Measurements from ENCODE around the gene NEUROG2. TPM values are rescaled to one million over a fixed set of nuclear protein-coding genes. Genes with fewer than 3 reads are reported as not detected.

The NEUROG2 gene
- total RNA-seq = not detected in 2 replicates
- not detected in 2 replicates for polyA plus RNA-seq
- not detected in 2 replicates for polyA plus RNA-seq (2011; cell fraction: cytosol; rRNA removed)
- polyA plus RNA-seq (2011; cell fraction: nucleus; rRNA removed) = not detected in 2 replicates
- not detected in 2 replicates for polyA plus RNA-seq (2012)
- polyA minus RNA-seq = not detected in 2 replicates
- not detected for polyA minus RNA-seq (2011; cell fraction: cytosol; rRNA and poly(A)+ RNA removed)
- not detected in 2 replicates for polyA minus RNA-seq (2011; cell fraction: nucleus; rRNA and poly(A)+ RNA removed)
- not detected for Bru-seq, nascent RNA
- BruChase-seq, experiment 1, labeled RNA remaining after a 6-hour chase = not detected
- not detected for BruChase-seq, experiment 2, labeled RNA remaining after a 2-hour chase
- long read RNA-seq = 0 reads

DNA sequence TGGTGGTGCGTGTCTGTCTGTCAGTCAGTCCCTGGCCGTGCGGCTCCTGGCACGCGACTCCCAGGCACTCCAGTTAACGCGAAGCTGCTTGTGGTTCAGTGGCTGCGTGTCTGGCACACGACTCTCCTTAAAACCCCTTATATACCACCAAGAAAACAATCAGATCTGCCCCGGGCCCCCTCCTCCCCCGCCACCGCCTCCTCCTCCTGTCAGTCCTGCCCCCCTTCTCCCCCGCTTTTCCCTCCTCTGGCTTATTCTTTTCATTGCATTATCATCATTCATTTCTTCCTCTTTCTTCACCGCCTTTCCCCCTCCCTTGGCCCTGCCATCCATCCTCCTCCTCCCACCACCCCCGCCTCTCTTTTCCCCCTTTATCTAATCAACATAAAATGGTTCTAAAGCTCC, at the start of gene NEUROG2:
Gene NEUROG2, minus strand, starts transcription at position 115 of the 405 bp plus-strand sequence. CDS start 705 bp downstream, outside the sequence.
- CTCF ChIA-PET = interaction anchor here (1.0 to 1.2 kb wide), 3 partner anchors 8 to 416 kb away, joined by 3 to 4 read pairs (median 3); no protein-coding TSS in a partner anchor

More for the DNA sequence above, at the start of gene NEUROG2:
- Histone ChIP-seq H3K9me1 (replicated peaks; ENCODE audit: control insufficient read depth, extremely low read depth, insufficient read depth, low read length) (no peaks in the 10 kb centered on the region), H3K27ac (ENCODE audit: insufficient read depth, low read depth, low read length) (no peak within 1 kb of the TSS), H3K4me3 (replicated peaks in 1 of 3; ENCODE audit: insufficient read depth in 1 of 3, low read depth in 1 of 3, low read length in 3 of 3) (peak within 1 kb of the TSS in 2 of 3 experiments; percentile 29 to 33), H2AFZ (ENCODE audit: low read depth, low read length) (peak within 1 kb of the TSS; percentile 54), H3K4me2 (ENCODE audit: insufficient read depth, low read length) (peak within 1 kb of the TSS; percentile 53), H3K4me1 (ENCODE audit: control insufficient read depth, extremely low read depth, insufficient read depth, low read length) (peaks cover 5% of the 10 kb centered on the region), H3K27me3 (ENCODE audit: control insufficient read depth in 2 of 2, insufficient read depth in 2 of 2, low read length in 2 of 2) (peaks cover 80 to 97% of the 10 kb centered on the region in 2 experiments), H3K36me3 (ENCODE audit: control insufficient read depth in 2 of 2, extremely low read depth in 1 of 2, insufficient read depth in 2 of 2, low read length in 2 of 2) (no peaks in the 10 kb centered on the region), H3K9ac (replicated peaks; ENCODE audit: extremely low read depth, insufficient read depth, low read length) (no peak within 1 kb of the TSS), H3K9me3 (replicated peaks; ENCODE audit: control insufficient read depth, insufficient read depth, low read length) (no peaks in the 10 kb centered on the region), H4K20me1 (replicated peaks; ENCODE audit: control insufficient read depth, extremely low read depth, insufficient read depth, low read length) (peaks cover 3% of the 10 kb centered on the region), H3K79me2 (ENCODE audit: control insufficient read depth, insufficient read depth, low read length) (no peaks in the 10 kb centered on the region)
- POLR2A ChIA-PET = no interaction called here
- DNase-seq (ENCODE audit: low read depth, low spot score) (no peak), FAIRE-seq (peak; percentile 55)
- intact Hi-C loops (cut with micrococcal nuclease) (loop anchor here (5.0 kb wide), 1 partner anchor 1894 kb away; the partner anchor contains the start of gene PITX2), dilution Hi-C loops (cut with MboI; ENCODE audit: extremely low pct_ligation_motif_present, low sequenced_read_pairs) (no loop called here)
- TF ChIP-seq GATA2 (IDR thresholded peaks at IDR 0.05; ENCODE audit: insufficient read depth, insufficient read length, low read depth, low read length) (no peak), CTCF (IDR thresholded peaks at IDR 0.05; ENCODE audit: extremely low read depth in 1 of 2, insufficient read depth in 1 of 2, low read depth in 1 of 2, low read length in 2 of 2) (no peak), EZH2 (IDR thresholded peaks at IDR 0.05; ENCODE audit: borderline replicate concordance, low read depth, low read length, severe bottlenecking) (no peak), MAX (IDR thresholded peaks at IDR 0.05; ENCODE audit: insufficient read depth, insufficient read length) (no peak), POLR2A (IDR thresholded peaks at IDR 0.05; ENCODE audit: low read depth, low read length) (no peak), JUN (IDR thresholded peaks at IDR 0.05; ENCODE audit: borderline replicate concordance, insufficient read depth, insufficient read length, low read depth) (no peak), FOS (IDR thresholded peaks at IDR 0.05; ENCODE audit: borderline replicate concordance, insufficient read depth, low read length) (no peak), POLR2AphosphoS5 (IDR thresholded peaks at IDR 0.05; ENCODE audit: insufficient read depth, low read depth, low read length) (no peak)
- BruUV-seq (replicated peaks) = no TSS peak

Data from endothelial cell of umbilical vein (primary cell).